Astrocyte (in vitro differentiated cells and primary cell): ENCODE data around the gene RNF212. TPM values are rescaled to one million over a fixed set of nuclear protein-coding genes. Genes with fewer than 3 reads are reported as not detected.
A peak's percentile ranks its signal among the peaks of the same experiment; 100 is the strongest.

Experiments
- DNase-seq: peaks from one replicate; pipeline ENCODE4 v3.0.0-alpha.2; 2010; ENCODE audit warnings: low read depth
- FAIRE-seq: peaks from 2 replicates; lab custom pipeline; 2011; peaks lifted over from hg19 to GRCh38; lab: Jason Lieb, UNC
- H2AFZ ChIP-seq: 2 replicates; pipeline ENCODE4 v1.6.0; 2012; ENCODE audit warnings: low read depth, low read length, inconsistent platforms
- H3K27ac ChIP-seq: 2 replicates; pipeline ENCODE4 v1.5.1; 2011; ENCODE audit warnings: low read depth, low read length, inconsistent platforms
- H3K27me3 ChIP-seq: 2 replicates; pipeline ENCODE4 v1.6.0; 2011; ENCODE audit warnings: low read length, inconsistent platforms; ENCODE audit not compliant: insufficient read depth
- H3K36me3 ChIP-seq: 2 replicates; pipeline ENCODE4 v1.5.1; 2011; ENCODE audit warnings: low read length, inconsistent platforms; ENCODE audit not compliant: insufficient read depth
- H3K4me1 ChIP-seq: 2 replicates; pipeline ENCODE4 v1.5.1; 2011; ENCODE audit warnings: low read length, inconsistent platforms; ENCODE audit not compliant: insufficient read depth
- H3K4me2 ChIP-seq: 2 replicates; pipeline ENCODE4 v1.6.0; 2012; ENCODE audit warnings: low read length, inconsistent platforms
- H3K4me3 ChIP-seq: 2 replicates; pipeline ENCODE4 v1.5.1; 2011; ENCODE audit warnings: low read depth, mild to moderate bottlenecking, low read length, inconsistent platforms; ENCODE audit not compliant: insufficient read depth
- H3K79me2 ChIP-seq: 2 replicates; pipeline ENCODE4 v1.6.0; 2012; ENCODE audit warnings: mild to moderate bottlenecking, low read length, inconsistent platforms; ENCODE audit not compliant: insufficient read depth
- H3K9ac ChIP-seq: 2 replicates; pipeline ENCODE4 v1.6.0; 2012; ENCODE audit warnings: mild to moderate bottlenecking, low read length, inconsistent platforms
- H3K9me3 ChIP-seq: 2 replicates; pipeline ENCODE4 v1.5.1; 2012; ENCODE audit warnings: low read depth, mild to moderate bottlenecking, low read length, inconsistent platforms; ENCODE audit not compliant: insufficient read depth
- H4K20me1 ChIP-seq: 2 replicates; pipeline ENCODE4 v1.6.0; 2012; ENCODE audit warnings: low read length, inconsistent platforms; ENCODE audit not compliant: insufficient read depth
- H3K27ac Mint-ChIP-seq: one replicate; pipeline ENCODE4 v1.8.0; 2021; ENCODE audit warnings: mild to moderate bottlenecking, mixed read lengths; ENCODE audit not compliant: unreplicated experiment
- H3K27me3 Mint-ChIP-seq: one replicate; pipeline ENCODE4 v1.8.0; 2021; ENCODE audit warnings: low read depth, mixed read lengths; ENCODE audit not compliant: unreplicated experiment
- H3K36me3 Mint-ChIP-seq: one replicate; pipeline ENCODE4 v1.8.0; 2021; ENCODE audit warnings: low read depth, mixed read lengths; ENCODE audit not compliant: unreplicated experiment
- H3K4me1 Mint-ChIP-seq: one replicate; pipeline ENCODE4 v1.8.0; 2021; ENCODE audit warnings: low read depth, mixed read lengths; ENCODE audit not compliant: unreplicated experiment
- H3K4me3 Mint-ChIP-seq: one replicate; pipeline ENCODE4 v1.8.0; 2021; ENCODE audit warnings: mild to moderate bottlenecking, moderate library complexity, mixed read lengths; ENCODE audit not compliant: unreplicated experiment
- H3K9me3 Mint-ChIP-seq: one replicate; pipeline ENCODE4 v1.8.0; 2021; ENCODE audit warnings: mild to moderate bottlenecking, mixed read lengths; ENCODE audit not compliant: unreplicated experiment
- EZH2 ChIP-seq: IDR thresholded peaks from 2 replicates; pipeline ENCODE4 v1.6.1; 2012; ENCODE audit warnings: mild to moderate bottlenecking, low read length, inconsistent platforms; ENCODE audit not compliant: insufficient read depth
- total RNA-seq: library from RNA; stranded (reverse); gene quantifications from 2 replicates; pipeline ENCODE4 v1.2.1, GENCODE V29; 2021
- TF ChIP-seq, protein P1 (sequence below): IDR thresholded peaks from 2 replicates; pipeline ENCODE4 v1.5.1; 2011; ENCODE audit warnings: low read depth, mild to moderate bottlenecking, inconsistent platforms, low read length, moderate library complexity; ENCODE audit not compliant: insufficient read depth

Gene RNF212
- total RNA-seq, 1 donor from 2014 or later, result 2.2 TPM

DNA sequence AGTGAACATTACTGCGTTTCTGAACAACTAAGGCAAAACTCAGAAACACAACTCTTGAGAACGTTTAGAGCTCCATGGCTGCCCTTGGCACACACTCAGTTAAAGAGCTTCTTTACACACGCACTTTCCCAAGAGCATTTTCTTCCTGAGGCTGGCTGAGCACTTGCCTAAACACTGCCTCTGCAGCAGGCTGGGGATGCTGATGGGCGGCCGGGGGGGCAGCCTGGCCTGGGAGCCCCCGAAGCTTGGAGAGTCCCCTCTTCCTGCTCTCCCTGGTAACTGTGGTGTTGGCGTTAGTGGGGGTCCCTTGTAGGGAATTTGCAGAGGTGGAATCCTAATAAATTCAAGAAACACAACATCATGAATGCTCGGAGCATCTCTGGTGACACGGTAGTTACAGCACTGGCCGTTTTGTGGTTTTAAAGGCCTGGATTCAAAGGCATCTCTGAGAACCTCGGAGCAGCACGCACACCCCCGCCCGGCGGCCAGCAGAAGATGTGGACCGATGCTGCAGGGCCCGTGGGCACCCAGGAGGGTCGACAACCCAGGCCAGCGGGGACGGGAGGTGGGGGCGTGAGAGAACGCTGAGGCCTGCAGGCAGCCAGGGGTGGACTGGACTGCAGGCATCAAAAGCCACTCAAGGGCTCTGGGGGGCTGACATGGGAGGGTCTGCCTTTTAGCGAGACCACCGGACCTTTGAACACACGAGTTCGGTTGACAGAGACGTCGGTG, 56.5 kb downstream of the RNF212 start:
- no peaks in the 10 kb centered on the region for H3K79me2 ChIP-seq
- FAIRE-seq (no peak), DNase-seq (no peak)
- H2AFZ ChIP-seq, result no peak overlapping the region
- H3K4me2 ChIP-seq, result no peak overlapping the region
- no peak overlapping the region for H3K4me3 ChIP-seq
- no peaks in the 10 kb centered on the region for H3K9me3 ChIP-seq
- Mint-ChIP-seq H3K4me3 (no peak overlapping the region), H3K27me3 (peaks cover 19% of the 10 kb centered on the region), H3K4me1 (peaks cover 15% of the 10 kb centered on the region), H3K27ac (no peak overlapping the region), H3K36me3 (peaks cover 2% of the 10 kb centered on the region), H3K9me3 (peaks cover 1% of the 10 kb centered on the region)
- H3K27me3 ChIP-seq, result peaks cover 30% of the 10 kb centered on the region
- no peak overlapping the region for H3K27ac ChIP-seq
- TF ChIP-seq EZH2, result no peak
- TF ChIP-seq, protein P1, sequence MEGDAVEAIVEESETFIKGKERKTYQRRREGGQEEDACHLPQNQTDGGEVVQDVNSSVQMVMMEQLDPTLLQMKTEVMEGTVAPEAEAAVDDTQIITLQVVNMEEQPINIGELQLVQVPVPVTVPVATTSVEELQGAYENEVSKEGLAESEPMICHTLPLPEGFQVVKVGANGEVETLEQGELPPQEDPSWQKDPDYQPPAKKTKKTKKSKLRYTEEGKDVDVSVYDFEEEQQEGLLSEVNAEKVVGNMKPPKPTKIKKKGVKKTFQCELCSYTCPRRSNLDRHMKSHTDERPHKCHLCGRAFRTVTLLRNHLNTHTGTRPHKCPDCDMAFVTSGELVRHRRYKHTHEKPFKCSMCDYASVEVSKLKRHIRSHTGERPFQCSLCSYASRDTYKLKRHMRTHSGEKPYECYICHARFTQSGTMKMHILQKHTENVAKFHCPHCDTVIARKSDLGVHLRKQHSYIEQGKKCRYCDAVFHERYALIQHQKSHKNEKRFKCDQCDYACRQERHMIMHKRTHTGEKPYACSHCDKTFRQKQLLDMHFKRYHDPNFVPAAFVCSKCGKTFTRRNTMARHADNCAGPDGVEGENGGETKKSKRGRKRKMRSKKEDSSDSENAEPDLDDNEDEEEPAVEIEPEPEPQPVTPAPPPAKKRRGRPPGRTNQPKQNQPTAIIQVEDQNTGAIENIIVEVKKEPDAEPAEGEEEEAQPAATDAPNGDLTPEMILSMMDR, result no peak
- peaks cover 3% of the 10 kb centered on the region for H3K4me1 ChIP-seq
- no peaks in the 10 kb centered on the region for H3K36me3 ChIP-seq
- H4K20me1 ChIP-seq, result no peaks in the 10 kb centered on the region
- no peak overlapping the region for H3K9ac ChIP-seq

DNA sequence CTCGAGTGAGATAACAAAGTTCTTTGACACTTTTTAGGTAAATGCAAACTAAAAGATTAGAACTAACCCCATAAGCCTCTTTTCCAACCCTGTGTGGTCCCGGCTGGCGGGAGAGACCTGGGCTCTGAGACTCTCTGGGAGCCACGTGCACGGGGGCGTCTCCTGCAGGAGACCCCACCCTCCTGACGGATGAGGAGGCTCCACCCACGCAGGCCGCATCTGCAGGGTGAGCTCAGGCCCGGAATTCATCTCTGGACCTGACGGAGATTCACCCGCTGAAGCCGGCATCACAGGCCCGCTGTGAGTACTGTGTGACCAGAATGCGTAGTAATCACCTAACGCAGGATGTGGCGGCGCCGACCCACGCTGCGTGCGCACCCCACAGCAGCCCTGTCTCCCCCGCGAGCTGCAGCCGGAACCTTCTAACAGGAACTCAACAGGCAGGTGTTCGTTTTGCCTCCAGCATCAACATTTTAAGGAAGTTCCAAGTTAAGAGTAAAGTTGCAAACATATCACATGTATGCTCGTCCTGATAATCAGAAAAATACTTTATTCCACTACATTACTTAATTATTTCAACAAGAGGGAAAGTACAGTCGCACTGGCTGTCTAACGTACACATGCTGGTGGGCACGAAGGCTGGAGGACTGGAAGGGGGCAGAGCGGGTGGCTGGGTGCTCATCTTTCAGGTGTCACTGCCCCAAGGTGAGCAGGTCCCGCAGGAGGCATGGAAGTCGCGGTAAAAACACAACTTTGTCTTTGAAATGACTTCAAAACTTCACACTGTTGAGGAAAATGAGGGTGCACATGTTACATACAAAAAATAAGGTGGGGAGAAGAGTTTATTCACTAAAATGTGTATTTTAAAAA, 57.4 kb downstream of the RNF212 start:
- Histone ChIP-seq H3K4me3 (no peak overlapping the region), H4K20me1 (no peaks in the 10 kb centered on the region), H3K4me1 (peaks cover 3% of the 10 kb centered on the region), H3K27ac (no peak overlapping the region), H3K79me2 (no peaks in the 10 kb centered on the region), H3K27me3 (peaks cover 25% of the 10 kb centered on the region), H2AFZ (peak overlapping the region; percentile 18), H3K9ac (no peak overlapping the region), H3K36me3 (no peaks in the 10 kb centered on the region), H3K4me2 (peak overlapping the region; percentile 19), H3K9me3 (no peaks in the 10 kb centered on the region)
- FAIRE-seq, result no peak
- H3K27ac Mint-ChIP-seq, result no peak overlapping the region
- no peak overlapping the region for H3K4me3 Mint-ChIP-seq
- H3K27me3 Mint-ChIP-seq, result peaks cover 20% of the 10 kb centered on the region
- peaks cover 18% of the 10 kb centered on the region for H3K4me1 Mint-ChIP-seq
- TF ChIP-seq EZH2, result no peak
- TF ChIP-seq, protein P1, result no peak
- peaks cover 4% of the 10 kb centered on the region for H3K9me3 Mint-ChIP-seq
- no peak for DNase-seq
- peaks cover 2% of the 10 kb centered on the region for H3K36me3 Mint-ChIP-seq
